GM23338 (cell line): ENCODE data around the gene EXOC3L1.

Experiments used
- CREB1 ChIP-seq: fragments of 250-450 bp; sonication (Bioruptor Pico); IDR thresholded peaks from 2 replicates; pipeline ENCODE4 v1.5.0; 2020; ENCODE audit warnings: low read depth, mild to moderate bottlenecking, moderate library complexity
- ETS1 ChIP-seq: IDR thresholded peaks from 2 replicates; pipeline ENCODE4 v1.6.1; 2016; ENCODE audit warnings: antibody characterized with exemption
- EZH2 ChIP-seq: fragments of 200-600 bp; sonication (generic); IDR thresholded peaks from one replicate; pipeline ENCODE4 v1.8.0; 2017; ENCODE audit warnings: antibody characterized with exemption, mild to moderate bottlenecking, low read depth; ENCODE audit not compliant: unreplicated experiment
- EZH2phosphoT487 ChIP-seq: fragments of 200-600 bp; sonication (generic); IDR thresholded peaks from one replicate; pipeline ENCODE4 v1.8.1; 2018; ENCODE audit warnings: antibody characterized with exemption; ENCODE audit not compliant: unreplicated experiment
- JUNB ChIP-seq: IDR thresholded peaks from one replicate; pipeline ENCODE4 v1.6.1; 2016; ENCODE audit warnings: antibody characterized with exemption; ENCODE audit not compliant: unreplicated experiment
- NANOG ChIP-seq: IDR thresholded peaks from 2 replicates; pipeline ENCODE4 v1.6.1; 2016; ENCODE audit warnings: antibody characterized with exemption, borderline replicate concordance
- POLR2AphosphoS5 ChIP-seq: IDR thresholded peaks from 2 replicates; pipeline ENCODE4 v1.6.1; 2016; ENCODE audit warnings: antibody characterized with exemption, low read depth
- REST ChIP-seq: IDR thresholded peaks from one replicate; pipeline ENCODE4 v1.6.1; 2018; ENCODE audit warnings: antibody characterized with exemption; ENCODE audit not compliant: unreplicated experiment
- STAT1 ChIP-seq: IDR thresholded peaks from one replicate; pipeline ENCODE4 v1.6.1; 2016; ENCODE audit warnings: antibody characterized with exemption; ENCODE audit not compliant: unreplicated experiment
- ZNF114 ChIP-seq: fragments of 250-450 bp; sonication (Bioruptor Pico); IDR thresholded peaks from 2 replicates; pipeline ENCODE4 v1.5.0; 2020; ENCODE audit warnings: mild to moderate bottlenecking, moderate library complexity
- ZNF331 ChIP-seq: fragments of 250-450 bp; sonication (Bioruptor Pico); IDR thresholded peaks from 2 replicates; pipeline ENCODE4 v1.5.0; 2020; ENCODE audit warnings: low read depth, mild to moderate bottlenecking, moderate library complexity
- TF ChIP-seq, protein P1 (sequence below), 2 experiments: fragments of 200-600 bp in 1 of 2; sonication (generic) in 1 of 2; conservative IDR thresholded peaks; 2 replicates each; pipeline versions ENCODE4 v1.5.1 to v1.6.1; 2016 to 2017; ENCODE audit warnings: antibody characterized with exemption in 2 of 2, low read depth in 2 of 2, mild to moderate bottlenecking in 2 of 2, moderate library complexity in 1 of 2
- TF ChIP-seq, protein P2 (sequence below): fragments of 250-450 bp; sonication (Bioruptor Pico); IDR thresholded peaks from 2 replicates; pipeline ENCODE4 v1.5.0; 2020; ENCODE audit warnings: mild to moderate bottlenecking, moderate library complexity

DNA sequence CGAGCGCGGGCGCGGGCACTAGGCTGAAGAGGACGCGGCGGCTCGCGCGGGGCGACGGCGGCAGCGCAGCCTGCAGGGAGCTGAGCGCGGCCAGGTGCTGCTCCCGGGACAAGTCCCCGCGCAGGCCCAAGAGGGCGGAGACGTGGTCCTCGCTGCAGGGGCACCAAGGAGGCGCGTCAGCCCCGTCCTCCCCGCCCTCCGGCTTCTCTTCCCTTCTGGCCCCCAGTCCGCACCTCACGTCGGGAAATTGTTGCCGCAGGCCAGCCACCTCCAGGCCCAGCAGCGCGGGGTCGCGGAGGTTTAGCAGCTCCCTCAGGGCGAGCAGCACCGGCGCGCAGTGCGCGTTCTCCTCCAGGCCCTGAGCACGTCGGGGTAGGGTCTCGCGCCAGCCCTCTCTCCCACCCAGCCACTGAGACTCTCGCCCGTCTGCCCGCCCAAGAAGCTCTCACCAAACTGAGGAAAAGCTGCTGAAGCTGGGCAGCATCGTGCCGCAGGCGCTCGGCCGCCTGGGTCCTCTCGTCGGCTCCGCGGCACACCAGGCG is 5.4 kb downstream of the EXOC3L1 start:
- TF ChIP-seq, protein P1, sequence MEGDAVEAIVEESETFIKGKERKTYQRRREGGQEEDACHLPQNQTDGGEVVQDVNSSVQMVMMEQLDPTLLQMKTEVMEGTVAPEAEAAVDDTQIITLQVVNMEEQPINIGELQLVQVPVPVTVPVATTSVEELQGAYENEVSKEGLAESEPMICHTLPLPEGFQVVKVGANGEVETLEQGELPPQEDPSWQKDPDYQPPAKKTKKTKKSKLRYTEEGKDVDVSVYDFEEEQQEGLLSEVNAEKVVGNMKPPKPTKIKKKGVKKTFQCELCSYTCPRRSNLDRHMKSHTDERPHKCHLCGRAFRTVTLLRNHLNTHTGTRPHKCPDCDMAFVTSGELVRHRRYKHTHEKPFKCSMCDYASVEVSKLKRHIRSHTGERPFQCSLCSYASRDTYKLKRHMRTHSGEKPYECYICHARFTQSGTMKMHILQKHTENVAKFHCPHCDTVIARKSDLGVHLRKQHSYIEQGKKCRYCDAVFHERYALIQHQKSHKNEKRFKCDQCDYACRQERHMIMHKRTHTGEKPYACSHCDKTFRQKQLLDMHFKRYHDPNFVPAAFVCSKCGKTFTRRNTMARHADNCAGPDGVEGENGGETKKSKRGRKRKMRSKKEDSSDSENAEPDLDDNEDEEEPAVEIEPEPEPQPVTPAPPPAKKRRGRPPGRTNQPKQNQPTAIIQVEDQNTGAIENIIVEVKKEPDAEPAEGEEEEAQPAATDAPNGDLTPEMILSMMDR (conservative IDR thresholded peaks at IDR 0.05; ENCODE audit: low read depth in 2 of 2) = no peak
- TF ChIP-seq EZH2 (peak; percentile 18), NANOG (no peak), EZH2phosphoT487 (no peak), STAT1 (no peak), POLR2AphosphoS5 (no peak), REST (no peak), ZNF331 (CRISPR knock-in tag) (no peak), ZNF114 (no peak), CREB1 (CRISPR knock-in tag) (no peak), JUNB (no peak), ETS1 (no peak)
- TF ChIP-seq, protein P2, sequence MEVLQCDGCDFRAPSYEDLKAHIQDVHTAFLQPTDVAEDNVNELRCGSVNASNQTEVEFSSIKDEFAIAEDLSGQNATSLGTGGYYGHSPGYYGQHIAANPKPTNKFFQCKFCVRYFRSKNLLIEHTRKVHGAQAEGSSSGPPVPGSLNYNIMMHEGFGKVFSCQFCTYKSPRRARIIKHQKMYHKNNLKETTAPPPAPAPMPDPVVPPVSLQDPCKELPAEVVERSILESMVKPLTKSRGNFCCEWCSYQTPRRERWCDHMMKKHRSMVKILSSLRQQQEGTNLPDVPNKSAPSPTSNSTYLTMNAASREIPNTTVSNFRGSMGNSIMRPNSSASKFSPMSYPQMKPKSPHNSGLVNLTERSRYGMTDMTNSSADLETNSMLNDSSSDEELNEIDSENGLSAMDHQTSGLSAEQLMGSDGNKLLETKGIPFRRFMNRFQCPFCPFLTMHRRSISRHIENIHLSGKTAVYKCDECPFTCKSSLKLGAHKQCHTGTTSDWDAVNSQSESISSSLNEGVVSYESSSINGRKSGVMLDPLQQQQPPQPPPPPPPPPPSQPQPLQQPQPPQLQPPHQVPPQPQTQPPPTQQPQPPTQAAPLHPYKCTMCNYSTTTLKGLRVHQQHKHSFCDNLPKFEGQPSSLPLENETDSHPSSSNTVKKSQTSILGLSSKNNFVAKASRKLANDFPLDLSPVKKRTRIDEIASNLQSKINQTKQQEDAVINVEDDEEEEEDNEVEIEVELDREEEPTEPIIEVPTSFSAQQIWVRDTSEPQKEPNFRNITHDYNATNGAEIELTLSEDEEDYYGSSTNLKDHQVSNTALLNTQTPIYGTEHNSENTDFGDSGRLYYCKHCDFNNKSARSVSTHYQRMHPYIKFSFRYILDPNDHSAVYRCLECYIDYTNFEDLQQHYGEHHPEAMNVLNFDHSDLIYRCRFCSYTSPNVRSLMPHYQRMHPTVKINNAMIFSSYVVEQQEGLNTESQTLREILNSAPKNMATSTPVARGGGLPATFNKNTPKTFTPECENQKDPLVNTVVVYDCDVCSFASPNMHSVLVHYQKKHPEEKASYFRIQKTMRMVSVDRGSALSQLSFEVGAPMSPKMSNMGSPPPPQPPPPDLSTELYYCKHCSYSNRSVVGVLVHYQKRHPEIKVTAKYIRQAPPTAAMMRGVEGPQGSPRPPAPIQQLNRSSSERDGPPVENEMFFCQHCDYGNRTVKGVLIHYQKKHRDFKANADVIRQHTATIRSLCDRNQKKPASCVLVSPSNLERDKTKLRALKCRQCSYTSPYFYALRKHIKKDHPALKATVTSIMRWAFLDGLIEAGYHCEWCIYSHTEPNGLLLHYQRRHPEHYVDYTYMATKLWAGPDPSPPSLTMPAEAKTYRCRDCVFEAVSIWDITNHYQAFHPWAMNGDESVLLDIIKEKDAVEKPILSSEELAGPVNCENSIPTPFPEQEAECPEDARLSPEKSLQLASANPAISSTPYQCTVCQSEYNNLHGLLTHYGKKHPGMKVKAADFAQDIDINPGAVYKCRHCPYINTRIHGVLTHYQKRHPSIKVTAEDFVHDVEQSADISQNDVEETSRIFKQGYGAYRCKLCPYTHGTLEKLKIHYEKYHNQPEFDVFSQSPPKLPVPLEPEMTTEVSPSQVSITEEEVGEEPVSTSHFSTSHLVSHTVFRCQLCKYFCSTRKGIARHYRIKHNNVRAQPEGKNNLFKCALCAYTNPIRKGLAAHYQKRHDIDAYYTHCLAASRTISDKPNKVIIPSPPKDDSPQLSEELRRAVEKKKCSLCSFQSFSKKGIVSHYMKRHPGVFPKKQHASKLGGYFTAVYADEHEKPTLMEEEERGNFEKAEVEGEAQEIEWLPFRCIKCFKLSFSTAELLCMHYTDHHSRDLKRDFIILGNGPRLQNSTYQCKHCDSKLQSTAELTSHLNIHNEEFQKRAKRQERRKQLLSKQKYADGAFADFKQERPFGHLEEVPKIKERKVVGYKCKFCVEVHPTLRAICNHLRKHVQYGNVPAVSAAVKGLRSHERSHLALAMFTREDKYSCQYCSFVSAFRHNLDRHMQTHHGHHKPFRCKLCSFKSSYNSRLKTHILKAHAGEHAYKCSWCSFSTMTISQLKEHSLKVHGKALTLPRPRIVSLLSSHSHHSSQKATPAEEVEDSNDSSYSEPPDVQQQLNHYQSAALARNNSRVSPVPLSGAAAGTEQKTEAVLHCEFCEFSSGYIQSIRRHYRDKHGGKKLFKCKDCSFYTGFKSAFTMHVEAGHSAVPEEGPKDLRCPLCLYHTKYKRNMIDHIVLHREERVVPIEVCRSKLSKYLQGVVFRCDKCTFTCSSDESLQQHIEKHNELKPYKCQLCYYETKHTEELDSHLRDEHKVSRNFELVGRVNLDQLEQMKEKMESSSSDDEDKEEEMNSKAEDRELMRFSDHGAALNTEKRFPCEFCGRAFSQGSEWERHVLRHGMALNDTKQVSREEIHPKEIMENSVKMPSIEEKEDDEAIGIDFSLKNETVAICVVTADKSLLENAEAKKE = no peak
